HEK293T (cell line): ENCODE results near the gene IRAK2.

Source experiments
- BHLHE40 ChIP-seq: fragments of 450-650 bp; IDR thresholded peaks from 2 replicates; pipeline ENCODE4 v1.6.1; 2016; ENCODE audit warnings: mild to moderate bottlenecking, moderate library complexity, borderline replicate concordance
- CTBP1 ChIP-seq: fragments of 450-650 bp; IDR thresholded peaks from 2 replicates; pipeline ENCODE4 v1.6.1; 2016; ENCODE audit warnings: borderline replicate concordance
- FOXA1 ChIP-seq: fragments of 450-650 bp; IDR thresholded peaks from 2 replicates; pipeline ENCODE4 v1.6.1; 2016; ENCODE audit warnings: mild to moderate bottlenecking
- FOXM1 ChIP-seq: fragments of 450-650 bp; IDR thresholded peaks from 2 replicates; pipeline ENCODE4 v1.6.1; 2017; ENCODE audit warnings: mild to moderate bottlenecking, borderline replicate concordance
- HDGF ChIP-seq: fragments of 450-650 bp; IDR thresholded peaks from 2 replicates; pipeline ENCODE4 v1.6.1; 2017; ENCODE audit warnings: antibody characterized with exemption, borderline replicate concordance
- L3MBTL2 ChIP-seq: fragments of 450-650 bp; conservative IDR thresholded peaks from 2 replicates; pipeline ENCODE4 v1.6.1; 2016; ENCODE audit warnings: mild to moderate bottlenecking
- LEF1 ChIP-seq: fragments of 450-650 bp; IDR thresholded peaks from 2 replicates; pipeline ENCODE4 v1.6.1; 2017; ENCODE audit warnings: mild to moderate bottlenecking, borderline replicate concordance
- NFRKB ChIP-seq: fragments of 450-650 bp; IDR thresholded peaks from 2 replicates; pipeline ENCODE4 v1.6.1; 2016; ENCODE audit warnings: mild to moderate bottlenecking, moderate library complexity
- SP1 ChIP-seq: fragments of 450-650 bp; IDR thresholded peaks from 2 replicates; pipeline ENCODE4 v1.6.1; 2017
- SUZ12 ChIP-seq: fragments of 450-650 bp; IDR thresholded peaks from 2 replicates; pipeline ENCODE4 v1.6.1; 2016; ENCODE audit warnings: mild to moderate bottlenecking
- TARDBP ChIP-seq: fragments of 450-650 bp; IDR thresholded peaks from 2 replicates; pipeline ENCODE4 v1.6.1; 2016
- ZNF384 ChIP-seq: fragments of 450-650 bp; IDR thresholded peaks from 2 replicates; pipeline ENCODE4 v1.6.1; 2016
- TF ChIP-seq, protein P1 (sequence below): fragments of 450-650 bp; IDR thresholded peaks from 2 replicates; pipeline ENCODE4 v1.6.1; 2016

DNA sequence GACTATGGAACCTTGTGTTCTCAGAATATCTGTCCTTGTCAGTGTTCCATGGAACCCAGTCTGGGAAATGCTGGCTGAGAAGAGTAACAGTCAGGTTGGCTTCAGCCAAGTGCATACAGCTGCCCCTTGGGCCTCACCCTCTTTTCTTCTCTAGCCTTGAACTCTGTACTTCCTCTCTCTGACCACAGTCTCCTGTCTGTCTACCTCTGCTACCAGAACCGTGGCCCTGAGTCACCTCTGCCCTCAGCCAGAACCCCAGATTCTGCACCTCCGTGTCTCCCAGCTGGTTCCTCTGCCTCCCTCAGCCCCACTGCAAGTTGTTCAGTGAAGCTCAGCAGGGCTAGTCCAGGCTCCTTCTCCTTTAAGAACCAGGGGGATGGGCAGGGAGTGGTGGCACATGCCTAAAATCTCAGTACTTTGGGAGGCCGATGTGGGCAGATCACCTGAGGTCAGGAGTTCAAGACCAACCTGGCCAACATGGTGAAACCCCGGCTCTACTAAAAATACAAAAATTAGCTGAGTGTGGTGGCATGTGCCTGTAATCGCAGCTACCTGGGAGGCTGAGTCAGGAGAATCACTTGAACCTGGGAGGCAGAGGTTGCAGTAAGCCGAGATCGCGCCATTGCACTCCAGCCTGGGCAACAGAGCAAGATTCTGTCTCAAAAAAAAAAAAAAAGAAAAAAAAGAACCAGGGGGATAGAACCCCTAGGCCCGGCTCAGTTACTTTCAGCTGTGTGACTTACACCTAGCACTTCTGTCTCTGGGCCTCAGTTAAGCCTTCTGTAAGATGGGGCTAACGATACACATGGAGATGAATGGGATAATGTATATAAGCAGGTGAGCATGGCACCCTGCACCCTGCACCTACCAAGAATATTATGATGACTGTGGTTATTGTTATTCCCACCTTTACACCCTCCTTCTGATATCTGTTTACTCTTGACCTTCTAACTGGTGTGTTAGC lies 59.2 kb downstream of the IRAK2 start:
- TF ChIP-seq TARDBP (no peak), L3MBTL2 (no peak), ZNF384 (no peak), FOXM1 (no peak), SP1 (no peak), SUZ12 (no peak), HDGF (no peak), CTBP1 (no peak), FOXA1 (no peak), BHLHE40 (no peak), LEF1 (no peak), NFRKB (no peak)
- TF ChIP-seq, protein P1, sequence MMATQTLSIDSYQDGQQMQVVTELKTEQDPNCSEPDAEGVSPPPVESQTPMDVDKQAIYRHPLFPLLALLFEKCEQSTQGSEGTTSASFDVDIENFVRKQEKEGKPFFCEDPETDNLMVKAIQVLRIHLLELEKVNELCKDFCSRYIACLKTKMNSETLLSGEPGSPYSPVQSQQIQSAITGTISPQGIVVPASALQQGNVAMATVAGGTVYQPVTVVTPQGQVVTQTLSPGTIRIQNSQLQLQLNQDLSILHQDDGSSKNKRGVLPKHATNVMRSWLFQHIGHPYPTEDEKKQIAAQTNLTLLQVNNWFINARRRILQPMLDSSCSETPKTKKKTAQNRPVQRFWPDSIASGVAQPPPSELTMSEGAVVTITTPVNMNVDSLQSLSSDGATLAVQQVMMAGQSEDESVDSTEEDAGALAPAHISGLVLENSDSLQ: no peak
